ENCODE data around the gene RNF225. TPM values are rescaled to one million over a fixed set of nuclear protein-coding genes. Genes with fewer than 3 reads are reported as not detected.

Gene RNF225
- total and polyA plus RNA-seq, 9 of the 15 experiments (the other 6 are each of a cell fraction or from before 2014, with no cell fraction given): 0.33 TPM; not detected in 8

- TF ChIP-seq ZNF407 (IDR thresholded peaks at IDR 0.05; ENCODE audit: low read depth): no peak
- no peak for TF ChIP-seq BRD9 (IDR thresholded peaks at IDR 0.05; ENCODE audit: low read depth, partially characterized antibody)
- peak; percentile 36; the same call in 1 of the 2 replicates for TF ChIP-seq CTBP1 (IDR thresholded peaks at IDR 0.05; ENCODE audit: borderline replicate concordance)
- TF ChIP-seq BHLHE40 (IDR thresholded peaks at IDR 0.05; ENCODE audit: low read length): peak; percentile 93
- no peak for TF ChIP-seq GTF3C2 (IDR thresholded peaks at IDR 0.05; ENCODE audit: borderline replicate concordance, extremely low read depth, insufficient read length)
- 0 out of 2 replicates have a peak, but pooled peaks have one; percentile 4 for TF ChIP-seq ETV1 (tag; conservative IDR thresholded peaks at IDR 0.05; ENCODE audit: low read depth)
- TF ChIP-seq ZBTB34 (CRISPR knock-in tag; IDR thresholded peaks at IDR 0.05): no peak
- TF ChIP-seq DDX20 (tag; IDR thresholded peaks at IDR 0.05; ENCODE audit: low read depth): no peak
- TF ChIP-seq MYBL2 (IDR thresholded peaks at IDR 0.05; ENCODE audit: low read depth): no peak
- no peak for TF ChIP-seq MYBL2 (CRISPR knock-in tag; IDR thresholded peaks at IDR 0.05; ENCODE audit: borderline replicate concordance)
- TF ChIP-seq TAL1 (IDR thresholded peaks at IDR 0.05): no peak
- TF ChIP-seq ZNF717 (CRISPR knock-in tag; IDR thresholded peaks at IDR 0.05): 0 out of 2 replicates have a peak, but pooled peaks have one; percentile 58
- TF ChIP-seq MED1 (CRISPR knock-in tag; IDR thresholded peaks at IDR 0.05; ENCODE audit: borderline replicate concordance): no peak
Measured at GRCh38 chr19:58386576-58387337, 8.7 kb upstream of the RNF225 start, which contains the start of gene RPS5 (continued).
